B cell (primary cell): ENCODE results near the gene RNF220.

Experiments used
- CTCF ChIP-seq: fragments of 200-600 bp; IDR thresholded peaks from one replicate; pipeline ENCODE4 v1.8.0; 2022; ENCODE audit warnings: antibody characterized with exemption, mild to moderate bottlenecking
- EZH2 ChIP-seq: IDR thresholded peaks from 2 replicates; pipeline ENCODE4 v1.6.1; 2012; ENCODE audit warnings: borderline replicate concordance, low read depth, mild to moderate bottlenecking, moderate library complexity, low read length; ENCODE audit not compliant: insufficient read depth, poor library complexity, severe bottlenecking

GRCh38 chr1:44661781-44662682 lies 257.0 kb downstream of the RNF220 start:
- TF ChIP-seq CTCF (no peak), EZH2 (no peak)
